Stimulated activated CD4-positive, alpha-beta T cell treated with anti-CD3 and anti-CD28 coated beads, Interleukin-1b, Interleukin-23, amount 100 ng/mL, for 24 hours (primary cell): ENCODE data around the gene ZG16.

Experiments
- DNase-seq, 4 experiments: peaks; one replicate each; pipeline ENCODE4 v3.0.0-alpha.2; 2020; ENCODE audit warnings: low read depth in 4 of 4, low spot score in 1 of 4

Gene ZG16

GRCh38 chr16:29807426-29808218 lies 29.6 kb downstream of the ZG16 start:
- peak in 3 of 4 experiments; percentile 69 to 89 (median 83) for DNase-seq

DNA sequence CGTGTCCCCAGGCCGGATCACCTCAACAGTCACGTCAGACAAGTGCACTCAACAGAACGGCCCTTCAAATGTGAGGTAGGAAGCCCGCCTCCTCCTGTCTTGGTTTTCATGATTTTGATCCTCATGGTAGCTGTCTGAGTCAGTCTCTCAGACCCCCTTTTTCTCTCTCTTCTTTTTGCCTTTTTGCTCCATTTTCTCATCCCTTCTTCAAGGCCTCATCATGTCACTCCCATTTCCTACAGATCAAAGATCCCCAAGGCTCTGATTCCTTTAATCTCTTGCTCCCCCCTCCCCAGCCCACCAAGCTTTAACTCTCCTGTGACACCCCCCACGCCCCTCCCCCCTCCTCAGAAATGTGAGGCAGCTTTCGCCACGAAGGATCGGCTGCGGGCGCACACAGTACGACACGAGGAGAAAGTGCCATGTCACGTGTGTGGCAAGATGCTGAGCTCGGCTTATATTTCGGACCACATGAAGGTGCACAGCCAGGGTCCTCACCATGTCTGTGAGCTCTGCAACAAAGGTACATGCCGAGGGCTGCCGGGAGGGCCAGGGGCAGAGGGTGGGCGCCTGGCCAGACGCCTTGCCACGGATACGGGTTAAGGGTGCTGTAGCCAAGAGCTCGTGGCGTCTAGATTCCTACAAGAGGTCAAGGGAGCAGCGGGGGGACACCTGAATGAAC lies 30.3 kb downstream of the ZG16 start:
- DNase-seq, result no peak

GRCh38 chr16:29809031-29809747 lies 31.1 kb downstream of the ZG16 start:
- DNase-seq, result no peak

DNA sequence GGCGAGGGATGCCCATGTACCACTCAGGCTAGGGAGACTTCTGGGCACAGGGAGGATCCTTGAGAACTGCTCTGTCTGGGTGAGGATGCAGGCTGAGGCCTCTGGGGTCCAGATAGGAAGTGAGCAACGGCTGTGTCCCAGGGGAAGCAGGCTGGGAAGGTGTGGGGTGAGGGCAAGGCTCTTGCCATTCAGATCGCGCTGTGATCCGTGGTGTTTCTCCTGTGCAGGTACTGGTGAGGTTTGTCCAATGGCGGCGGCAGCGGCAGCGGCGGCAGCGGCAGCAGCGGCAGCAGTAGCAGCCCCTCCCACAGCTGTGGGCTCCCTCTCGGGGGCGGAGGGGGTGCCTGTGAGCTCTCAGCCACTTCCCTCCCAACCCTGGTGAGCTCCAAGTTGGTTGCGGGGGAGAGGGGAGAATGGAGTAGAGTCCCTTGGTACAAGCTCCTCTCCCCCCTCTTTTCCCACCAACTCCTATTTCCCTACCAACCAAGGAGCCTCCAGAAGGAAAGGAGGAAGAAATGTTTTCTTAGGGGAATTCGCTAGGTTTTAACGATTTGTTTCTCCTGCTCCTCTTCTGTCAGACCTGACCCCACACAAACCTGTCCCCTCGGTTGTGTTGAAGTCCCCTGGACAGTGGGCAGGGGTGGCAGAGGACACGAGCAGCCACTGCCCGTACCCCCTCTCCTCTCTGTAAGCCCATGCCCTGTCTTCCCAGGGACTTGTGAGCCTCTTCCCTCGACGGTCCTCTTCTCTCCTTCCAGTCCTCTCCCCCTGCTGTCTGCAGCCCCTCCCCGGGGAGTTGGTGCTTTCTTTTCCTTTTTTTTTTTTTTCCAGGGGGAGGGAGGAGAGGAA lies 32.0 kb downstream of the ZG16 start:
- DNase-seq, result no peak

GRCh38 chr16:29810699-29811169 lies 32.7 kb downstream of the ZG16 start:
- no peak for DNase-seq

DNA sequence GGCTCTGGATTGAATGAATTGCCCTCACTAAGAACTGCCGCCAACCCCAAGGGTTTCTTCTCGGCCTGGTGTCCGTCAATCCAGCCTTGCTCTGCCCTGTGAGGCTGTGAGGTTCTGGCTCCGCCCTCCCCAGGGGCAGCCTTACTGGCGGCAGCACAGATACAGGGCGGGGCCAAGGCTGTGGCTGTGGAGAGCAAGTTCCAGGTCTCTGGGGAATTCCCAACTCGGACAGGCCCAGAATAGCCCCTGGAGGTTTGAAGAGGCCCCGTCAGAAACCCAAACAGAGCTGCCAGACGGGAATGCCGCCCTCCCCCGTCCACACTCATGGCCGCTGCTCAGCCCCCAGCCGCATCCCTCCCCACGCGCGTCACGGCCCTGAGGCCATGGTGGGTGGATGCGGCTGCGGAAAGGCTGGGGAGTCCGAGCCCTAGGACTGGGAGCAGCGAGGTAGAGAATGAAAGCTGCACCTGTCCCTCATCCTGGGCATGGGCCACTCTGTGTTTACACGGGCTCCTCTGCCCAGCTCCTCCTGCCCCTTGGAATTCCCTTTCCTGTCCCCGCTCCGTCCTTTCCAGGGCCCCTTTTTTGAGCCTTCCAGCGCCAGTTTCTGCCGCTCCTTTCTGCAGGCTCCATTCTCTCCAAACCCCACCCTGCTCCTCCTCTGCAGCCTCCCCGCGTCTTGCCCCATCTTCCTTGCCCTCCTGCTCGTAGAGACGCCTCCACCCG lies 33.3 kb downstream of the ZG16 start:
- DNase-seq, result peak in 2 of 4 experiments; percentile 64 to 83

GRCh38 chr16:29811896-29812665 lies 34.0 kb downstream of the ZG16 start, which contains the start of gene PRRT2:
Gene PRRT2, plus strand, starts transcription at chr16:29812193. Its CDS starts 862 bp downstream, at chr16:29813055.
- no peak for DNase-seq

- DNase-seq, result no peak
Measured at GRCh38 chr16:29812754-29813643, 34.9 kb downstream of the ZG16 start.

- no peak for DNase-seq
Measured at GRCh38 chr16:29813644-29814562, 35.8 kb downstream of the ZG16 start.

DNA sequence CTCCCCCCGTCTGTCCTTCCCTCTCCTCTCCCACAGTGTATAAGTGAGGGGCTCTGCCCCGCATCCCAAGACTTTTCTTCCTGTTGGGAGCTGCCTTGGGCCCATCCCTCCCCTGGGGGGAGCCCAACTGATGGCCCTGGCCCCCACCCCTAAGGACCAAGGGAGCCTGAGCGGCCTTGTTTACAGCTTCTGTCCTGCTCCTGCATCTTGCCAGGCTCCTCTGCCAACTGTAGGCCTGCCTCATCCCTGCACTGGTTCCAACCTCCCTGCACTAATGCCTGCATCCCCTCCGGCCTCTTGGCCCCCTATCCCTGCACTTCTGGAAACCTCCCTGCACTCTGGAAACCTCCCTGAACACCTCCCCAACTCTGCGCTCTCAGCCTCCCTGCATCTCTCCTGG lies 36.5 kb downstream of the ZG16 start:
- DNase-seq, result no peak

- no peak for DNase-seq
Measured at GRCh38 chr16:29815032-29815721, 37.1 kb downstream of the ZG16 start.

GRCh38 chr16:29815793-29816693 lies 38.0 kb downstream of the ZG16 start, which contains the start of gene PAGR1:
Gene PAGR1, plus strand, starts transcription at chr16:29816152. Its CDS starts 374 bp downstream, at chr16:29816526.
- peak; percentile 93 to 96 (median 95) for DNase-seq

DNA sequence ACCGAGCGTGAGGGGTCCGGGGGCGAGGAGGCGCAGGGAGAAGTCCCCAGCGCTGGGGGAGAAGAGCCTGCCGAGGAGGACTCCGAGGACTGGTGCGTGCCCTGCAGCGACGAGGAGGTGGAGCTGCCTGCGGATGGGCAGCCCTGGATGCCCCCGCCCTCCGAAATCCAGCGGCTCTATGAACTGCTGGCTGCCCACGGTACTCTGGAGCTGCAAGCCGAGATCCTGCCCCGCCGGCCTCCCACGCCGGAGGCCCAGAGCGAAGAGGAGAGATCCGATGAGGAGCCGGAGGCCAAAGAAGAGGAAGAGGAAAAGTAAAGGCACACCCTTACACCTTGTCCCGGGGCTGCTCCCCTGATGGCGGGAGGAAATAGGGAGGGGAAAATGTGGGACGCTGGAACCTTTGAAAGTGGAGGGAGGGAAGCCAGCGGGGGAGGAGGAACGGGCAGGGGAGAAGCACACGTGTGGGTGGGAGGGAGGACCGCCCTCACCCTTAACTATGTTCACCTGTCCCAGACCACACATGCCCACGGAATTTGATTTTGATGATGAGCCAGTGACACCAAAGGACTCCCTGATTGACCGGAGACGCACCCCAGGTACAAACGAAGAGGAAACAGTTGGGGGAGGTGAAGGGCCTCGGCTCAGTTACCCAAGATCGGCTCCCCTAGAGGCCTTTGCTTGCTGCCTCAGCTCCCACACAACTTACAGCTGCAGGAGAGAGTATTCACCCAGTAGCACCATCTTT lies 38.8 kb downstream of the ZG16 start:
- peak in 1 of 4 experiments; percentile 70 for DNase-seq

DNA sequence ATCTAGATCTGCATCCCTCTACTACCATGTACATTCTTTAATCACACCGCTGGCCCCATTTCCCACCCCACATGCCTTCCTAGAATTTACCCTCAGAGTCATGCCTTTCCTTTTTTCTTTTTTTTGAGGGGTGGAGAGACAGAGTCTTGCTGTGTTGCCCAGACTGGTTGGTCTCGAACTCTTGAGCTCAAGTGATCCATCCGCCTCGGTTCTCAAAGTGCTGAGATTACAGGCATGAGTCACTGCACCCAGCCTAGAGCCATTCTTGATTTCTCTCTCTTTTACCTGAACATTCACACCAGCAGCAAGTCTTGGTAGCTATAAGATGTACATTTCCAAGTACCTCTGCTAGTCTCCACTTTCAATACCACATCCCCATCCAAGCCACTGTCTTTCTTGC lies 40.0 kb downstream of the ZG16 start:
- no peak for DNase-seq

GRCh38 chr16:29819506-29819905 lies 41.5 kb downstream of the ZG16 start:
- no peak for DNase-seq
